Astrocyte (in vitro differentiated cells and primary cell): Measurements from ENCODE around the gene CYB5R2.

Source experiments
- CTCF ChIP-seq: IDR thresholded peaks from 2 replicates; pipeline ENCODE4 v1.5.1; 2011; ENCODE audit warnings: low read depth, mild to moderate bottlenecking, inconsistent platforms, low read length, moderate library complexity; ENCODE audit not compliant: insufficient read depth
- EZH2 ChIP-seq: IDR thresholded peaks from 2 replicates; pipeline ENCODE4 v1.6.1; 2012; ENCODE audit warnings: mild to moderate bottlenecking, low read length, inconsistent platforms; ENCODE audit not compliant: insufficient read depth

DNA sequence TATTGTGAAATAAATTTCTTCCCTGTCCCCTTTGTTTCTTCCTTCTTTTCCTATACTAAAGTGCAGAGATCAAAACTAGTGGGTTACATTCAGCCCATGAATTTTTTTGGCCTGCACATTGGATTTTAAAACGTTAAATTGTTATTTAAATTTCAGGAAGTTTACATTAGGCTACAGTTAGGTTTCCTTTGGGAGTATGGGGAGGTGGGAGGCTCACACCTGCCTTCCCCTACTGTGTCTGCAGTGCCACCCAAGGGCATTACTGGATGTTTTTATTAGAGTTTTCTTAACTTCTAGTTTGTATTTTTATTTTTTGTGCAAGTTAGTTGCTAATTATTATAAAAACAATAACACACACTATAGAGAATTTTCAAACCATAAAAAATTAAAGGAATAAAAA lies 51.7 kb downstream of the CYB5R2 start:
- TF ChIP-seq CTCF: no peak
- TF ChIP-seq EZH2: no peak
